Right atrium auricular region (tissue), 2 donors: ENCODE data around the gene ZNF574. TPM values are rescaled to one million over a fixed set of nuclear protein-coding genes. Genes with fewer than 3 reads are reported as not detected.
A peak's percentile ranks its signal among the peaks of the same experiment; 100 is the strongest.
"Not testable (repeated sequence)": the region's sequence is repeated elsewhere in the genome, so short reads cannot be mapped to it uniquely, and the experiment has no call there.

Experiments
- DNase-seq: peaks from one replicate; pipeline ENCODE4 v3.0.0-alpha.2; 2019; ENCODE audit warnings: low spot score
- H3K27ac ChIP-seq, 2 donors: fragments of 200-600 bp; sonication (generic); 1 replicate in 1 of 2; 2 replicates in 1 of 2; pipeline ENCODE4 v1.5.1; 2016 to 2019
- H3K27me3 ChIP-seq, 2 donors: fragments of 200-600 bp; sonication (generic); one replicate each; pipeline versions ENCODE4 v1.5.1 to v1.6.0; 2017 to 2019
- H3K36me3 ChIP-seq: fragments of 200-600 bp; sonication (generic); one replicate; pipeline ENCODE4 v1.5.1; 2016
- H3K4me1 ChIP-seq, 2 donors: fragments of 200-600 bp; sonication (generic); one replicate each; pipeline versions ENCODE4 v1.5.1 to v1.6.0; 2017 to 2019
- H3K4me3 ChIP-seq, 2 donors: fragments of 200-600 bp; sonication (generic); 1 replicate in 1 of 2; 2 replicates in 1 of 2; pipeline ENCODE4 v1.5.1; 2017 to 2019; ENCODE audit warnings: mild to moderate bottlenecking in 1 of 2, moderate library complexity in 1 of 2
- H3K9me3 ChIP-seq, 2 donors: fragments of 200-600 bp; sonication (generic); one replicate each; pipeline ENCODE4 v1.5.1; 2019
- CTCF ChIP-seq, 2 donors: fragments of 200-600 bp; sonication (generic); IDR thresholded peaks; one replicate each; pipeline ENCODE4 v1.5.1; 2019; ENCODE audit warnings: antibody characterized with exemption in 2 of 2
- total RNA-seq, 2 donors: library from RNA; depleted of rRNA; stranded (reverse); fragments of >200 nt; gene quantifications; one replicate each; pipeline ENCODE4 v1.1.0, GENCODE V29; 2016

The ZNF574 gene
- total RNA-seq, 2 donors from 2014 or later = 8.1 to 13.6 TPM

GRCh38 chr19:42099336-42099925 lies 23.5 kb downstream of the ZNF574 start:
- Histone ChIP-seq H3K36me3 (no peaks in the 10 kb centered on the region), H3K9me3 (no peaks in the 10 kb centered on the region), H3K27ac (no peak overlapping the region), H3K27me3 (peaks cover 0 to 6% of the 10 kb centered on the region in 2 donors), H3K4me1 (peaks cover 0 to 6% of the 10 kb centered on the region in 2 donors), H3K4me3 (no peak overlapping the region)
- TF ChIP-seq CTCF (IDR thresholded peaks at IDR 0.05) = no peak
- no peak for DNase-seq

GRCh38 chr19:42100241-42100640 lies 24.3 kb downstream of the ZNF574 start:
- not testable (repeated sequence) for H3K36me3 ChIP-seq, H3K4me3 ChIP-seq, H3K9me3 ChIP-seq, H3K4me1 ChIP-seq, DNase-seq, H3K27ac ChIP-seq, H3K27me3 ChIP-seq

GRCh38 chr19:42102877-42103276 lies 26.9 kb downstream of the ZNF574 start:
- no peak for TF ChIP-seq CTCF (IDR thresholded peaks at IDR 0.05)
- Histone ChIP-seq H3K36me3 (no peaks in the 10 kb centered on the region), H3K27ac (no peak overlapping the region), H3K4me1 (no peaks in the 10 kb centered on the region), H3K4me3 (no peak overlapping the region), H3K9me3 (no peaks in the 10 kb centered on the region), H3K27me3 (no peaks in the 10 kb centered on the region)
- no peak for DNase-seq

- H3K4me1 ChIP-seq = peaks cover 0 to 8% of the 10 kb centered on the region in 2 donors
- no peak overlapping the region for H3K4me3 ChIP-seq
- H3K36me3 ChIP-seq = no peaks in the 10 kb centered on the region
- no peaks in the 10 kb centered on the region for H3K9me3 ChIP-seq
- no peaks in the 10 kb centered on the region for H3K27me3 ChIP-seq
- H3K27ac ChIP-seq = no peak overlapping the region
- TF ChIP-seq CTCF (IDR thresholded peaks at IDR 0.05) = no peak
- DNase-seq = no peak
Observed at GRCh38 chr19:42105368-42105767, 29.4 kb downstream of the ZNF574 start.

GRCh38 chr19:42108527-42109389 lies 32.8 kb downstream of the ZNF574 start:
- TF ChIP-seq CTCF (IDR thresholded peaks at IDR 0.05) = peak; percentile 58 to 92
- Histone ChIP-seq H3K27ac (no peak overlapping the region), H3K27me3 (no peaks in the 10 kb centered on the region), H3K36me3 (no peaks in the 10 kb centered on the region), H3K9me3 (no peaks in the 10 kb centered on the region), H3K4me3 (no peak overlapping the region), H3K4me1 (peaks cover 0 to 14% of the 10 kb centered on the region in 2 donors)
- peak; percentile 81 for DNase-seq

- TF ChIP-seq CTCF (IDR thresholded peaks at IDR 0.05) = no peak
- no peak for DNase-seq
- Histone ChIP-seq H3K27me3 (no peaks in the 10 kb centered on the region), H3K4me3 (no peak overlapping the region), H3K4me1 (peaks cover 0 to 22% of the 10 kb centered on the region in 2 donors), H3K27ac (no peak overlapping the region), H3K36me3 (no peaks in the 10 kb centered on the region), H3K9me3 (no peaks in the 10 kb centered on the region)
Observed at GRCh38 chr19:42109896-42110295, 33.9 kb downstream of the ZNF574 start.
